ENCODE data around the gene ZNF785.
"Not testable (repeated sequence)": the region's sequence is repeated elsewhere in the genome, so short reads cannot be mapped to it uniquely, and the experiment has no call there.

GRCh38 chr16:30632454-30632853 lies 47.0 kb upstream of the ZNF785 start:
- TF ChIP-seq CTCF, POLR2A (IDR thresholded peaks at IDR 0.05): not testable (repeated sequence)
